Sigmoid colon (tissue), 7 donors: Measurements from ENCODE around the gene CHID1. TPM values are rescaled to one million over a fixed set of nuclear protein-coding genes. Genes with fewer than 3 reads are reported as not detected.

Source experiments
- DNase-seq: peaks from one replicate; pipeline ENCODE4 v3.0.0-alpha.2; 2019
- H3K27ac ChIP-seq, 4 donors: fragments of 200-600 bp; sonication (generic); one replicate each; pipeline ENCODE4 v1.5.1; 2016 to 2019; ENCODE audit warnings: mild to moderate bottlenecking in 1 of 4
- H3K27me3 ChIP-seq, 3 donors: fragments of 200-600 bp; sonication (generic); one replicate each; pipeline ENCODE4 v1.5.1; 2019; ENCODE audit warnings: mild to moderate bottlenecking in 1 of 3
- H3K36me3 ChIP-seq, 4 donors: fragments of 200-600 bp; sonication (generic); one replicate each; pipeline ENCODE4 v1.5.1; 2016 to 2019
- H3K4me1 ChIP-seq, 4 donors: fragments of 200-600 bp; sonication (generic); one replicate each; pipeline ENCODE4 v1.5.1; 2017 to 2019
- H3K4me3 ChIP-seq, 4 donors: fragments of 200-600 bp; sonication (generic); one replicate each; pipeline ENCODE4 v1.5.1; 2017 to 2019; ENCODE audit warnings: mild to moderate bottlenecking in 2 of 4, moderate library complexity in 1 of 4
- H3K9me3 ChIP-seq, 4 donors: fragments of 200-600 bp in 3 of 4; sonication (generic) in 3 of 4; one replicate each; pipeline versions ENCODE4 v1.5.1 to v1.6.1; 2013 to 2019
- CTCF ChIP-seq, 4 experiments: fragments of 450-650 bp in 3 of 4; fragments of 200-600 bp in 1 of 4; IDR thresholded peaks; one replicate each; pipeline ENCODE4 v1.5.1; 2016 to 2019; ENCODE audit warnings: antibody characterized with exemption in 4 of 4, mild to moderate bottlenecking in 3 of 4, moderate library complexity in 2 of 4
- EP300 ChIP-seq, 4 donors: sonication (generic); formaldehyde crosslinking; IDR thresholded peaks; one replicate each; pipeline ENCODE4 v1.6.1; 2017; ENCODE audit warnings: antibody characterized with exemption in 4 of 4
- POLR2A ChIP-seq, 2 donors: fragments of 450-650 bp; IDR thresholded peaks; one replicate each; pipeline ENCODE4 v1.6.1; 2016; ENCODE audit warnings: antibody characterized with exemption in 2 of 2, mild to moderate bottlenecking in 2 of 2, moderate library complexity in 2 of 2
- POLR2AphosphoS5 ChIP-seq, 4 donors: sonication (generic); formaldehyde crosslinking; IDR thresholded peaks; one replicate each; pipeline ENCODE4 v1.6.1; 2017; ENCODE audit warnings: antibody characterized with exemption in 4 of 4
- WGBS, 2 donors: extraction: QIAGEN DNeasy Blood & Tissue Kit; methylation state at CpG; one replicate each; pipeline ENCODE4 v1.1.7; 2013; 5-methylcytosine and 5-hydroxymethylcytosine counted together
- intact Hi-C: fragments of 100-400 bp; cut with DNase I; formaldehyde crosslinking; loops from one replicate; pipeline ENCODE4 v1.15.1; 2023
- polyA plus RNA-seq, 3 donors: library from polyadenylated mRNA; stranded (reverse); fragments of 200-250 nt; gene quantifications; one replicate each; pipeline ENCODE4 v1.2.3, GENCODE V29; 2013
- total RNA-seq, 4 donors: library from RNA; depleted of rRNA; stranded (reverse); fragments of >200 nt; gene quantifications; one replicate each; pipeline ENCODE4 v1.1.0, GENCODE V29; 2016
- donor health status: healthy with polysubstance abuse.
- donor health status: Bipolar disorder and iron deficiency.
- donor health status: healthy.

The CHID1 gene
- total and polyA plus RNA-seq, 7 donors = 16.9 to 52.3 (median 47.1) TPM

- H3K4me1 ChIP-seq = peaks cover 0 to 31% (median 15%) of the 10 kb centered on the region in 4 donors
- H3K9me3 ChIP-seq = peaks cover 0 to 2% (median 0%) of the 10 kb centered on the region in 4 donors
- H3K4me3 ChIP-seq = no peak overlapping the region
- peak overlapping the region in 1 of 4 donors; percentile 12 for H3K27ac ChIP-seq
- no peaks in the 10 kb centered on the region for H3K36me3 ChIP-seq
- intact Hi-C loops = no loop called here
- TF ChIP-seq CTCF (IDR thresholded peaks at IDR 0.05) (no peak), EP300 (IDR thresholded peaks at IDR 0.05) (no peak), POLR2A (IDR thresholded peaks at IDR 0.05) (no peak), POLR2AphosphoS5 (IDR thresholded peaks at IDR 0.05) (no peak)
- WGBS, 2 donors = 25 to 71% methylated on average over 18 of the region's 18 CpGs
- DNase-seq = no peak
- no peaks in the 10 kb centered on the region for H3K27me3 ChIP-seq
Observed at GRCh38 chr11:952406-953385, 42.1 kb upstream of the CHID1 start.

- intact Hi-C loops = no loop called here
- Histone ChIP-seq H3K9me3 (peaks cover 0 to 2% (median 0%) of the 10 kb centered on the region in 4 donors), H3K27me3 (no peaks in the 10 kb centered on the region), H3K4me3 (no peak overlapping the region), H3K36me3 (peaks cover 0 to 10% (median 0%) of the 10 kb centered on the region in 4 donors), H3K4me1 (peaks cover 0 to 28% (median 11%) of the 10 kb centered on the region in 4 donors), H3K27ac (no peak overlapping the region)
- no peak for DNase-seq
- 74 to 86% methylated on average over 9 of the region's 9 CpGs for WGBS, 2 donors
- TF ChIP-seq POLR2AphosphoS5 (IDR thresholded peaks at IDR 0.05) = no peak
- no peak for TF ChIP-seq POLR2A (IDR thresholded peaks at IDR 0.05)
- no peak for TF ChIP-seq CTCF (IDR thresholded peaks at IDR 0.05)
- no peak for TF ChIP-seq EP300 (IDR thresholded peaks at IDR 0.05)
Observed at GRCh38 chr11:951507-951906, 40.9 kb upstream of the CHID1 start.

- no peak overlapping the region for H3K27ac ChIP-seq
- H3K9me3 ChIP-seq = peaks cover 0 to 2% (median 0%) of the 10 kb centered on the region in 4 donors
- no peak overlapping the region for H3K4me3 ChIP-seq
- no peak for DNase-seq
- intact Hi-C loops = no loop called here
- TF ChIP-seq CTCF (IDR thresholded peaks at IDR 0.05) (no peak), EP300 (IDR thresholded peaks at IDR 0.05) (no peak)
- H3K36me3 ChIP-seq = peaks cover 0 to 26% (median 2%) of the 10 kb centered on the region in 4 donors
- H3K27me3 ChIP-seq = no peaks in the 10 kb centered on the region
- 24 to 79% methylated on average over 4 of the region's 4 CpGs for WGBS, 2 donors
- peaks cover 0 to 11% (median 6%) of the 10 kb centered on the region in 4 donors for H3K4me1 ChIP-seq
Observed at GRCh38 chr11:947744-948143, 37.1 kb upstream of the CHID1 start.

GRCh38 chr11:945986-946385 lies 35.4 kb upstream of the CHID1 start:
- DNase-seq = no peak
- intact Hi-C loops = no loop called here
- TF ChIP-seq CTCF (IDR thresholded peaks at IDR 0.05) = no peak
- TF ChIP-seq POLR2A (IDR thresholded peaks at IDR 0.05) = no peak
- TF ChIP-seq POLR2AphosphoS5 (IDR thresholded peaks at IDR 0.05) = no peak
- TF ChIP-seq EP300 (IDR thresholded peaks at IDR 0.05) = no peak
- H3K9me3 ChIP-seq = peaks cover 0 to 2% (median 0%) of the 10 kb centered on the region in 4 donors
- peaks cover 0 to 26% (median 2%) of the 10 kb centered on the region in 4 donors for H3K36me3 ChIP-seq
- H3K27ac ChIP-seq = no peak overlapping the region
- no peaks in the 10 kb centered on the region for H3K27me3 ChIP-seq
- no peak overlapping the region for H3K4me3 ChIP-seq
- peaks cover 0 to 16% (median 10%) of the 10 kb centered on the region in 4 donors for H3K4me1 ChIP-seq
- WGBS, 2 donors = 83 to 85% methylated on average over 9 of the region's 9 CpGs
